Measurements from ENCODE around the gene ERH.

DNA sequence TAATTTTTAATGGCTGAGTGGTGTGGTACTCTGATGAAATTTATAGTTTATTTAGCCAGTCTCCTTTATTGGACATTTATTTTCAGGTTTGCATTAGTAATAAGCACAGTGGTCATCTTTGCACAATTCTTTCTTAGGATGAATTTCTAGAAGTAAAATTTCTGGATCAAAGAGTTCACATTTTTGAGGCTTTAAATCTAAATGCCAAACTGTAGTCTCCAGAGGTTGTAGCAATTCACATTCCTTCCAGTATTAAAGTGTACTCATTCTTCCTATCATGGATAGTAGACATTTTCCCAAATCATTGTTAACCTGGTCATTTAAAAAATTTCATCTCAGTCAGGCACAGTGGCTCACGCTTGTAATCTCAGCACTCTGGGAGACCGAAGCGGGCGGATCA, 25.2 kb upstream of the ERH start:
- TF ChIP-seq CTCF (IDR thresholded peaks at IDR 0.05) (no peak), POLR2A (IDR thresholded peaks at IDR 0.05) (no peak), POLR2AphosphoS5 (IDR thresholded peaks at IDR 0.05) (no peak)
